Pancreas (tissue), 8 donors: ENCODE results near the gene FOXC2. TPM values are rescaled to one million over a fixed set of nuclear protein-coding genes. Genes with fewer than 3 reads are reported as not detected.

Experiments
- polyA plus RNA-seq, 2 donors: library from polyadenylated mRNA; stranded (reverse); fragments of 200-250 nt; gene quantifications; one replicate each; pipeline ENCODE4 v1.2.3, GENCODE V29; 2013
- total RNA-seq, 6 donors: library from RNA; stranded (reverse); fragmentation: NEBNext Ultra II Directional in 4 of 6; extraction: Animal tissue kit (Norgen Biotek cat#: 25700) in 4 of 6; gene quantifications; one replicate each; pipeline versions ENCODE4 v1.2.1 to v1.2.4, GENCODE V29; 2021 to 2023
- donor health status: healthy with polysubstance abuse.
- donor health status: DM: no; HTN: no; CAD: no; lungs with moderate emphysema.
- donor health status: DM: no; HTN: no; CAD: no.
- donor health status: Bipolar disorder and iron deficiency.
- donor health status: DM: yes; HTN: yes; CAD: no.
- donor health status: DM: no; HTN: no; CAD: no.
- donor health status: DM: no; HTN: no; CAD: no.
- donor health status: DM: yes; HTN: yes; CAD: no.

FOXC2 gene
- total and polyA plus RNA-seq, 8 donors, result 0.06 to 0.23 (median 0.17) TPM; not detected in 3

Other genes with a start within 250 kb of the FOXC2 start
- gene FOXF1, start 56.3 kb upstream of the FOXC2 start, total RNA-seq, result under 1 TPM; 0.16 to 0.78 (median 0.42) TPM
- 1 to 10 TPM in 1 of 2 donors, under 1 TPM in 1; 0.61 to 1.2 TPM for gene FOXF1, start 56.3 kb upstream of the FOXC2 start, polyA plus RNA-seq
- gene MTHFSD, start 11.6 kb upstream of the FOXC2 start, total RNA-seq, result 10 to 100 TPM in 2 of 6 donors, 1 to 10 TPM in 4; 7.3 to 14.7 (median 8.0) TPM
- 10 to 100 TPM; 14.2 to 17.6 TPM for gene MTHFSD, start 11.6 kb upstream of the FOXC2 start, polyA plus RNA-seq
- under 1 TPM in 4 of 6 donors, not detected in 2; 0.06 to 0.18 (median 0.13) TPM for gene FOXL1, start 11.7 kb downstream of the FOXC2 start, total RNA-seq
- gene FOXL1, start 11.7 kb downstream of the FOXC2 start, polyA plus RNA-seq, result under 1 TPM; 0.07 to 0.08 TPM